GM23248 (cell line): ENCODE results near the gene TRPM3.

Source experiments
- EZH2 ChIP-seq: fragments of 200-600 bp; sonication (generic); IDR thresholded peaks from 2 replicates; pipeline ENCODE4 v1.6.1; 2018; ENCODE audit warnings: antibody characterized with exemption, mild to moderate bottlenecking; ENCODE audit not compliant: insufficient read depth, poor library complexity, severe bottlenecking
- EZH2phosphoT487 ChIP-seq: fragments of 200-600 bp; sonication (generic); IDR thresholded peaks from 2 replicates; pipeline ENCODE4 v1.6.1; 2018; ENCODE audit warnings: antibody characterized with exemption, moderate library complexity, mild to moderate bottlenecking, low read depth; ENCODE audit not compliant: insufficient read depth

GRCh38 chr9:70517926-70518610 lies 603.4 kb downstream of the TRPM3 start:
- no peak for TF ChIP-seq EZH2
- no peak for TF ChIP-seq EZH2phosphoT487
